H1 (cell line): Measurements from ENCODE around the gene SRSF3. TPM values are rescaled to one million over a fixed set of nuclear protein-coding genes. Genes with fewer than 3 reads are reported as not detected.

Experiments
- CTCF ChIA-PET: fragments of 300-600 bp; sonication (Branson Sonifier 250); formaldehyde crosslinking; loops from one replicate; lab custom pipeline; 2021; ENCODE audit not compliant: partially characterized antibody; lab: Charles Lee
- POLR2A ChIA-PET: fragments of 300-600 bp; sonication (Branson Sonifier 250); formaldehyde crosslinking; loops from one replicate; lab custom pipeline; 2021; ENCODE audit warnings: inconsistent platforms; ENCODE audit not compliant: partially characterized antibody; lab: Charles Lee
- DNase-seq, 2 experiments: peaks; one replicate each; pipeline versions ENCODE4 v3.0.0 to v3.0.0-alpha.2; 2010 to 2022; ENCODE audit warnings: low spot score in 2 of 2, low read depth in 1 of 2, mixed read lengths in 1 of 2
- FAIRE-seq: peaks from 2 replicates; lab custom pipeline; 2011; peaks lifted over from hg19 to GRCh38; lab: Jason Lieb, UNC
- H2AFZ ChIP-seq: 2 replicates; pipeline ENCODE4 v1.8.1; 2012; ENCODE audit warnings: low read length, inconsistent platforms
- H2AK5ac ChIP-seq: 2 replicates; pipeline ENCODE4 v1.6.1; 2013; ENCODE audit warnings: low read depth, low read length
- H2BK120ac ChIP-seq: replicated peaks from 2 replicates; pipeline ENCODE3; 2013; ENCODE audit warnings: low read depth, low read length, inconsistent platforms
- H2BK12ac ChIP-seq: 2 replicates; pipeline ENCODE4 v1.6.1; 2013; ENCODE audit warnings: low read depth, low read length
- H2BK15ac ChIP-seq: 2 replicates; pipeline ENCODE4 v1.6.1; 2013; ENCODE audit warnings: low read length
- H2BK20ac ChIP-seq: 2 replicates; pipeline ENCODE4 v1.6.1; 2013; ENCODE audit warnings: low read length
- H2BK5ac ChIP-seq: 2 replicates; pipeline ENCODE4 v1.6.1; 2013; ENCODE audit warnings: low read depth, low read length
- H3K14ac ChIP-seq: 2 replicates; pipeline ENCODE4 v1.6.1; 2013; ENCODE audit warnings: inconsistent platforms; ENCODE audit not compliant: insufficient read length
- H3K18ac ChIP-seq: 2 replicates; pipeline ENCODE4 v1.6.1; 2013; ENCODE audit warnings: low read length; ENCODE audit errors: extremely low read depth
- H3K23ac ChIP-seq: 2 replicates; pipeline ENCODE4 v1.6.1; 2013; ENCODE audit warnings: inconsistent platforms; ENCODE audit not compliant: insufficient read length
- H3K23me2 ChIP-seq: 2 replicates; pipeline ENCODE4 v1.6.1; 2013; ENCODE audit warnings: low read depth, low read length
- H3K27ac ChIP-seq: 2 replicates; pipeline ENCODE4 v1.6.1; 2011; ENCODE audit warnings: low read depth, low read length, inconsistent platforms
- H3K27me3 ChIP-seq, 4 experiments: replicated peaks in 1 of 4; 1 replicate in 1 of 4; 2 replicates in 3 of 4; pipeline versions ENCODE4 v1.6.1 to v1.8.1; 2011 to 2013; ENCODE audit warnings: low read length in 3 of 4, mild to moderate bottlenecking in 3 of 4, inconsistent platforms in 2 of 4, mixed read lengths in 2 of 4, moderate library complexity in 1 of 4; ENCODE audit not compliant: control insufficient read depth in 3 of 4, insufficient read depth in 3 of 4; ENCODE audit errors: extremely low read depth in 1 of 4
- H3K36me3 ChIP-seq, 4 experiments: 2 replicates each; pipeline versions ENCODE4 v1.6.1 to v1.8.1; 2011 to 2013; ENCODE audit warnings: mild to moderate bottlenecking in 4 of 4, low read length in 3 of 4, moderate library complexity in 2 of 4, control low read depth in 1 of 4, inconsistent platforms in 1 of 4; ENCODE audit not compliant: insufficient read depth in 4 of 4, control insufficient read depth in 2 of 4
- H3K4ac ChIP-seq: replicated peaks from 2 replicates; pipeline ENCODE3; 2013; ENCODE audit warnings: low read length, low read depth, mixed read lengths, inconsistent platforms; ENCODE audit not compliant: insufficient read length
- H3K4me1 ChIP-seq, 4 experiments: replicated peaks in 1 of 4; 1 replicate in 1 of 4; 2 replicates in 3 of 4; pipeline versions ENCODE4 v1.6.1 to v1.8.1; 2011 to 2013; ENCODE audit warnings: low read length in 3 of 4, inconsistent platforms in 2 of 4, mixed read lengths in 1 of 4; ENCODE audit not compliant: insufficient read depth in 4 of 4, control insufficient read depth in 3 of 4
- H3K4me2 ChIP-seq, 2 experiments: 2 replicates each; pipeline versions ENCODE4 v1.6.1 to v1.8.1; 2011 to 2013; ENCODE audit warnings: low read depth in 2 of 2, low read length in 2 of 2, control low read depth in 1 of 2, inconsistent platforms in 1 of 2, mild to moderate bottlenecking in 1 of 2; ENCODE audit not compliant: insufficient read depth in 1 of 2
- H3K4me3 ChIP-seq, 4 experiments: fragments of 200-600, 300-600 bp in 1 of 4; sonication (generic), shearing (Covaris generic), sonication (Bioruptor Twin) in 1 of 4; 2 replicates each; pipeline versions ENCODE4 v1.5.1 to v1.8.1; 2011 to 2016; ENCODE audit warnings: low read length in 4 of 4, low read depth in 3 of 4, control low read depth in 2 of 4, inconsistent platforms in 2 of 4, mild to moderate bottlenecking in 2 of 4, mixed read lengths in 1 of 4, moderate library complexity in 1 of 4; ENCODE audit not compliant: insufficient read depth in 2 of 4; ENCODE audit errors: extremely low read depth in 1 of 4
- H3K56ac ChIP-seq: replicated peaks from 2 replicates; pipeline ENCODE3; 2013; ENCODE audit warnings: low read depth, mild to moderate bottlenecking, mixed read lengths, low read length, inconsistent platforms; ENCODE audit not compliant: insufficient read length
- H3K79me1 ChIP-seq: 2 replicates; pipeline ENCODE4 v1.6.1; 2013; ENCODE audit warnings: low read depth, low read length, control low read depth
- H3K79me2 ChIP-seq, 2 experiments: 2 replicates each; pipeline versions ENCODE4 v1.6.1 to v1.8.1; 2012 to 2013; ENCODE audit warnings: low read length in 2 of 2, mild to moderate bottlenecking in 2 of 2, inconsistent platforms in 1 of 2; ENCODE audit not compliant: insufficient read depth in 2 of 2, control insufficient read depth in 1 of 2
- H3K9ac ChIP-seq, 4 experiments: replicated peaks in 1 of 4; 1 replicate in 1 of 4; 2 replicates in 3 of 4; pipeline versions ENCODE4 v1.6.1 to v1.8.1; 2011 to 2013; ENCODE audit warnings: low read depth in 3 of 4, low read length in 3 of 4, control low read depth in 2 of 4, mild to moderate bottlenecking in 2 of 4, moderate library complexity in 2 of 4, inconsistent platforms in 1 of 4; ENCODE audit errors: extremely low read depth in 1 of 4
- H3K9me3 ChIP-seq, 2 experiments: 2 replicates each; pipeline versions ENCODE4 v1.6.1 to v1.8.1; 2012 to 2013; ENCODE audit warnings: mild to moderate bottlenecking in 2 of 2, moderate library complexity in 2 of 2, control low read depth in 1 of 2, inconsistent platforms in 1 of 2, low read depth in 1 of 2, low read length in 1 of 2, mixed read lengths in 1 of 2; ENCODE audit not compliant: insufficient read depth in 2 of 2
- H4K20me1 ChIP-seq, 2 experiments: replicated peaks in 1 of 2; 2 replicates each; pipeline versions ENCODE3 to v1.8.1; 2011 to 2013; ENCODE audit warnings: inconsistent platforms in 2 of 2, low read length in 2 of 2, mild to moderate bottlenecking in 1 of 2; ENCODE audit not compliant: insufficient read depth in 2 of 2, control insufficient read depth in 1 of 2
- H4K5ac ChIP-seq: 2 replicates; pipeline ENCODE4 v1.6.1; 2013; ENCODE audit warnings: low read length, low read depth, mixed read lengths, inconsistent platforms; ENCODE audit not compliant: insufficient read length
- H4K8ac ChIP-seq: 2 replicates; pipeline ENCODE4 v1.8.0; 2013; ENCODE audit warnings: mild to moderate bottlenecking, moderate library complexity, low read length, inconsistent platforms; ENCODE audit not compliant: insufficient read depth; ENCODE audit errors: extremely low read depth
- H4K91ac ChIP-seq: replicated peaks from 2 replicates; pipeline ENCODE3; 2013; ENCODE audit warnings: low read length, mixed read lengths, inconsistent platforms; ENCODE audit not compliant: insufficient read length
- BRCA1 ChIP-seq: IDR thresholded peaks from 2 replicates; pipeline ENCODE4 v1.6.1; 2012; ENCODE audit warnings: low read depth, low read length, improper control_type of control experiment
- FOSL1 ChIP-seq: IDR thresholded peaks from 2 replicates; pipeline ENCODE4 v1.6.1; 2011; ENCODE audit warnings: mild to moderate bottlenecking, low read depth, low read length, moderate library complexity; ENCODE audit not compliant: insufficient read depth
- GABPA ChIP-seq: IDR thresholded peaks from 2 replicates; pipeline ENCODE4 v1.6.1; 2011; ENCODE audit warnings: mild to moderate bottlenecking, low read length, moderate library complexity, borderline replicate concordance; ENCODE audit not compliant: insufficient read depth
- KDM4A ChIP-seq: IDR thresholded peaks from one replicate; pipeline ENCODE4 v1.7.1; 2012; ENCODE audit warnings: low read depth, mild to moderate bottlenecking, moderate library complexity, low read length, inconsistent platforms; ENCODE audit not compliant: severe bottlenecking
- PHF8 ChIP-seq: fragments of 200-600 bp; sonication (generic); conservative IDR thresholded peaks from 2 replicates; pipeline ENCODE4 v1.7.1; 2012; ENCODE audit warnings: low read depth, mild to moderate bottlenecking, inconsistent platforms, low read length, moderate library complexity
- POU5F1 ChIP-seq: IDR thresholded peaks from 2 replicates; pipeline ENCODE4 v1.6.1; 2011; ENCODE audit warnings: low read depth, mild to moderate bottlenecking, low read length, moderate library complexity
- SAP30 ChIP-seq: fragments of 300-600 bp; sonication (generic); IDR thresholded peaks from 2 replicates; pipeline ENCODE4 v1.7.1; 2012; ENCODE audit warnings: low read length, moderate library complexity, mild to moderate bottlenecking, inconsistent platforms; ENCODE audit not compliant: insufficient read depth, insufficient replicate concordance
- SIRT6 ChIP-seq: IDR thresholded peaks from one replicate; pipeline ENCODE4 v1.7.1; 2012; ENCODE audit warnings: low read length, inconsistent platforms
- SP4 ChIP-seq: IDR thresholded peaks from 2 replicates; pipeline ENCODE4 v1.6.1; 2012; ENCODE audit warnings: low read length, inconsistent platforms
- YY1 ChIP-seq: IDR thresholded peaks from 2 replicates; pipeline ENCODE4 v1.6.1; 2011; ENCODE audit warnings: low read depth, mild to moderate bottlenecking, low read length
- WGBS, 2 experiments: shearing (Covaris generic) in 1 of 2; methylation state at CpG; one replicate each; pipeline versions ENCODE4 v1.1.6 to v1.1.7; 2013 to 2015; ENCODE audit warnings: low lambda C conversion rate in 2 of 2, mixed read lengths in 2 of 2, inconsistent platforms in 1 of 2, low coverage in 1 of 2, missing lambda C conversion rate in 1 of 2; ENCODE audit not compliant: insufficient replicate concordance in 2 of 2, insufficient coverage in 1 of 2, insufficient read length in 1 of 2; ENCODE audit errors: extremely low coverage in 1 of 2, missing lambda C conversion rate in 1 of 2; 5-methylcytosine and 5-hydroxymethylcytosine counted together
- polyA plus RNA-seq, 7 experiments: library from polyadenylated mRNA; depleted of rRNA in 3 of 7; stranded (reverse) in 5 of 7; unstranded in 2 of 7; fragments of >200 nt in 5 of 7; fragments of 200-250 nt in 2 of 7; gene quantifications; 1 replicate in 5 of 7; 2 replicates in 1 of 7; 4 replicates in 1 of 7; pipeline versions ENCODE4 v1.2.1 to v1.2.3, GENCODE V29; 2011 to 2013; ENCODE audit warnings: missing spikeins in 2 of 7, mixed read lengths in 2 of 7
- total RNA-seq: library from RNA; stranded (reverse); fragmentation: NEBNext Ultra II Directional; extraction: Animal tissue kit (Norgen Biotek cat#: 25700); gene quantifications from 2 replicates; pipeline ENCODE4 v1.2.1, GENCODE V29; 2021
- TF ChIP-seq, protein P1 (sequence below): IDR thresholded peaks from 2 replicates; pipeline ENCODE4 v1.6.1; 2011; ENCODE audit warnings: low read length, improper control_type of control experiment

Gene SRSF3
- total and polyA plus RNA-seq, 2 of the 8 experiments (the other 6 are each of a cell fraction or from before 2014, with no cell fraction given), result 471 to 689 TPM

DNA sequence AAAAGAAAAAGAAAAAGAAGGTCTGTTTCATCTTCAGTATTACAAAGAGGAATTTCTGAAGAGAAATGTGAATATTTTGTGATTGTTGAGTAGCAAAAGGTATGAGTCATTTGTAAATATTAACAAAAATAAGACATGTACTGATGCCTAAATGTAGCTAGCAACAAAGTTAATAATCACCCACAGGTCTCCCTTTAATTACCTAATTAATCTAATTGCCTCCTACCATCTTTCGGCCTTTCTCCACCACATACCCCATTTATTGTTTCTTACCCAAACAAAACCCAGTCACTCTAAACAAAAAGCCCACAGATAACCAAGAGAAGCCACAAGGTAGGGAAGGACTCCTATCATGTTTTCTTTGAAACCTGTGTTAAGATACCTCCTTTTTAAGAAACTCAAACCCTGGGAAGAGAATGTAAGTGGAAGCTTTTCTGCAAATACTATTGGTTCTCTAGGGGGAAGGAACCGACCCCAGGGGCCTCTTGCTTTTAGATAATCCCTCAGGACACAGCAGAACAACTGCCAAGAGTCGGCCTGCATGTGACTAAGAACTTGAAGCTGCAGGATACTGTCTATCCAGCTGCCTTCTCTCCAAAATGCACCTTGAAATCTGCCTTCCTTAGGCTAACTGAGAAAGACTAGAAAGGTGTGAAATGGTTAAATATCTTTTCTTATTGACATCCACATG, 30.8 kb upstream of the SRSF3 start:
- H3K4me3 ChIP-seq, result no peak overlapping the region
- no peak overlapping the region for H2AK5ac ChIP-seq
- no peak overlapping the region for H4K8ac ChIP-seq
- no peak for DNase-seq
- 85% methylated on average over 3 of the region's 3 CpGs; no CpG with 5 or more reads in 1 of the 2 experiments for WGBS, 2 experiments
- H3K18ac ChIP-seq, result no peak overlapping the region
- ChIA-PET POLR2A (interaction anchor here (0.6 to 1.7 kb wide), 5 partner anchors 16 to 40 kb away, joined by 3 to 6 read pairs (median 3); partner anchors contain the start of gene SRSF3), CTCF (interaction anchor here (1.0 to 1.5 kb wide), 3 partner anchors 8 to 16 kb away, joined by 3 to 6 read pairs (median 3); no protein-coding TSS in a partner anchor)
- H2BK15ac ChIP-seq, result no peak overlapping the region
- peaks cover 0 to 3% (median 0%) of the 10 kb centered on the region in 4 experiments; a peak in 1 of 7 replicates for H3K4me1 ChIP-seq
- no peaks in the 10 kb centered on the region for H3K27me3 ChIP-seq
- H3K9me3 ChIP-seq, result no peaks in the 10 kb centered on the region
- H4K20me1 ChIP-seq, result no peaks in the 10 kb centered on the region
- no peaks in the 10 kb centered on the region for H3K79me1 ChIP-seq
- FAIRE-seq, result no peak
- H2BK20ac ChIP-seq, result no peak overlapping the region
- H2BK120ac ChIP-seq, result no peak overlapping the region
- no peak overlapping the region for H2AFZ ChIP-seq
- H2BK5ac ChIP-seq, result no peak overlapping the region
- H3K36me3 ChIP-seq, result no peaks in the 10 kb centered on the region
- H2BK12ac ChIP-seq, result no peak overlapping the region
- H3K23ac ChIP-seq, result no peak overlapping the region
- no peak overlapping the region for H4K91ac ChIP-seq
- H3K4me2 ChIP-seq, result no peak overlapping the region
- no peaks in the 10 kb centered on the region for H3K79me2 ChIP-seq
- no peak overlapping the region for H3K27ac ChIP-seq
- no peaks in the 10 kb centered on the region for H3K23me2 ChIP-seq
- no peak overlapping the region for H3K4ac ChIP-seq
- H3K56ac ChIP-seq, result no peak overlapping the region
- no peak overlapping the region for H3K14ac ChIP-seq
- no peak overlapping the region for H4K5ac ChIP-seq
- H3K9ac ChIP-seq, result no peak overlapping the region
- TF ChIP-seq SIRT6, result no peak
- no peak for TF ChIP-seq PHF8
- TF ChIP-seq KDM4A, result no peak
- no peak for TF ChIP-seq SP4
- no peak for TF ChIP-seq YY1
- no peak for TF ChIP-seq FOSL1
- TF ChIP-seq, protein P1, sequence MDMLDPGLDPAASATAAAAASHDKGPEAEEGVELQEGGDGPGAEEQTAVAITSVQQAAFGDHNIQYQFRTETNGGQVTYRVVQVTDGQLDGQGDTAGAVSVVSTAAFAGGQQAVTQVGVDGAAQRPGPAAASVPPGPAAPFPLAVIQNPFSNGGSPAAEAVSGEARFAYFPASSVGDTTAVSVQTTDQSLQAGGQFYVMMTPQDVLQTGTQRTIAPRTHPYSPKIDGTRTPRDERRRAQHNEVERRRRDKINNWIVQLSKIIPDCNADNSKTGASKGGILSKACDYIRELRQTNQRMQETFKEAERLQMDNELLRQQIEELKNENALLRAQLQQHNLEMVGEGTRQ, result no peak
- TF ChIP-seq POU5F1, result no peak
- no peak for TF ChIP-seq BRCA1
- no peak for TF ChIP-seq SAP30
- TF ChIP-seq GABPA, result no peak
